Measurements from ENCODE around the gene DNM3. TPM values are rescaled to one million over a fixed set of nuclear protein-coding genes. Genes with fewer than 3 reads are reported as not detected.

The DNM3 gene
- total RNA-seq, 1 experiment from 2014 or later = 2.7 TPM

DNA sequence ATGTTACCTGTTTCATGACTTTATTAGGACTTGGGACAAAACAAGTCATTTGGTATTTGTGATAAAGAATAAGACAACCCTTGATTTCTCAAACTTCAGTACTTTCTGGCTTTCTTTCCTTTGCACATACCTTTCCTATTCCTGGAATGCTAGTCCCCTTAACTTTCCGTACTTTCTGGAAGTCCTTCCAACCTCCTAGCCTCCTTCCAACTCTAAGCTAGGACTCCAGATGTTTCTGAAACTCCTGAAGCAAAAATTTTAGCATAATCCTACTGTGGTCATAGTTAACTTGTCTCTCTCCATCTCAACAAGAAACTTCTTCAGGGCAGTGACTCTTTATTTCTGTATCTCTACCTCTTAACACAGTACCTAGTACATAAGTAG is 559.4 kb downstream of the DNM3 start:
- Histone ChIP-seq H3K27ac (ENCODE audit: insufficient read length, low read depth, low read length) (no peak overlapping the region), H2BK20ac (ENCODE audit: low read depth, low read length, poor library complexity, severe bottlenecking) (no peak overlapping the region), H3K23ac (ENCODE audit: insufficient read length, low read depth, low read length) (no peak overlapping the region), H3K4me1 (ENCODE audit: insufficient read depth, low read length) (no peaks in the 10 kb centered on the region; the same call in 1 of the 2 replicates), H3K4me2 (ENCODE audit: insufficient read depth, insufficient read length, low read length) (no peak overlapping the region), H4K8ac (replicated peaks; ENCODE audit: insufficient read length, low read depth, low read length) (no peak overlapping the region), H3K14ac (ENCODE audit: insufficient read depth, low read length) (no peak overlapping the region), H2BK120ac (ENCODE audit: low read depth, low read length, poor library complexity, severe bottlenecking) (no peak overlapping the region), H3K18ac (ENCODE audit: insufficient read length, low read depth, low read length) (no peak overlapping the region), H3K27me3 (ENCODE audit: insufficient read depth, low read length) (no peaks in the 10 kb centered on the region), H2AFZ (ENCODE audit: low read length) (no peak overlapping the region), H4K5ac (ENCODE audit: insufficient read length, low read depth, low read length) (no peak overlapping the region), H3K56ac (ENCODE audit: insufficient read length, low read depth, low read length) (no peak overlapping the region), H3K79me1 (ENCODE audit: insufficient read depth, low read depth, low read length, poor library complexity, severe bottlenecking) (no peaks in the 10 kb centered on the region), H2BK15ac (ENCODE audit: low read depth, low read length) (no peak overlapping the region), H2BK12ac (ENCODE audit: insufficient read length, low read depth, low read length) (no peak overlapping the region), H3K9ac (ENCODE audit: extremely low read depth, insufficient read length, low read length) (no peak overlapping the region), H4K91ac (ENCODE audit: insufficient read length, low read depth, low read length) (no peak overlapping the region), H3K9me3 (ENCODE audit: control insufficient read depth, low read depth, low read length) (no peaks in the 10 kb centered on the region), H3K23me2 (ENCODE audit: insufficient read length, low read depth, low read length, poor library complexity, severe bottlenecking) (no peaks in the 10 kb centered on the region), H2BK5ac (ENCODE audit: insufficient read length, low read length) (no peak overlapping the region), H2AK5ac (ENCODE audit: insufficient read length, low read length) (no peak overlapping the region), H3K4ac (ENCODE audit: low read depth, low read length) (no peak overlapping the region), H3T11ph (ENCODE audit: low read length) (no peak overlapping the region), H3K79me2 (ENCODE audit: insufficient read depth, low read length) (no peaks in the 10 kb centered on the region), H4K20me1 (ENCODE audit: control insufficient read depth, insufficient read depth, insufficient read length) (no peaks in the 10 kb centered on the region)
- no peak overlapping the region for H3K27ac Mint-ChIP-seq
- no peaks in the 10 kb centered on the region for H3K36me3 Mint-ChIP-seq (ENCODE audit: insufficient read depth in 1 of 3, low read depth in 3 of 3)
- TF ChIP-seq, protein P1, sequence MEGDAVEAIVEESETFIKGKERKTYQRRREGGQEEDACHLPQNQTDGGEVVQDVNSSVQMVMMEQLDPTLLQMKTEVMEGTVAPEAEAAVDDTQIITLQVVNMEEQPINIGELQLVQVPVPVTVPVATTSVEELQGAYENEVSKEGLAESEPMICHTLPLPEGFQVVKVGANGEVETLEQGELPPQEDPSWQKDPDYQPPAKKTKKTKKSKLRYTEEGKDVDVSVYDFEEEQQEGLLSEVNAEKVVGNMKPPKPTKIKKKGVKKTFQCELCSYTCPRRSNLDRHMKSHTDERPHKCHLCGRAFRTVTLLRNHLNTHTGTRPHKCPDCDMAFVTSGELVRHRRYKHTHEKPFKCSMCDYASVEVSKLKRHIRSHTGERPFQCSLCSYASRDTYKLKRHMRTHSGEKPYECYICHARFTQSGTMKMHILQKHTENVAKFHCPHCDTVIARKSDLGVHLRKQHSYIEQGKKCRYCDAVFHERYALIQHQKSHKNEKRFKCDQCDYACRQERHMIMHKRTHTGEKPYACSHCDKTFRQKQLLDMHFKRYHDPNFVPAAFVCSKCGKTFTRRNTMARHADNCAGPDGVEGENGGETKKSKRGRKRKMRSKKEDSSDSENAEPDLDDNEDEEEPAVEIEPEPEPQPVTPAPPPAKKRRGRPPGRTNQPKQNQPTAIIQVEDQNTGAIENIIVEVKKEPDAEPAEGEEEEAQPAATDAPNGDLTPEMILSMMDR (conservative IDR thresholded peaks at IDR 0.05) = no peak
- no CpG with 5 or more reads among the region's 1 CpG for WGBS (ENCODE audit: extremely low coverage, insufficient read length, low lambda C conversion rate)
- no peaks in the 10 kb centered on the region for H3K9me3 Mint-ChIP-seq
- no peak overlapping the region for H3K4me3 Mint-ChIP-seq
- no peaks in the 10 kb centered on the region for H3K27me3 Mint-ChIP-seq (ENCODE audit: low read depth)
- no peak for DNase-seq
- peaks cover 14 to 20% of the 10 kb centered on the region in 2 experiments for H3K4me1 Mint-ChIP-seq
